ENCODE results near the gene KLRC2.
"Not testable (repeated sequence)": the region's sequence is repeated elsewhere in the genome, so short reads cannot be mapped to it uniquely, and the experiment has no call there.

KLRC2 gene

DNA sequence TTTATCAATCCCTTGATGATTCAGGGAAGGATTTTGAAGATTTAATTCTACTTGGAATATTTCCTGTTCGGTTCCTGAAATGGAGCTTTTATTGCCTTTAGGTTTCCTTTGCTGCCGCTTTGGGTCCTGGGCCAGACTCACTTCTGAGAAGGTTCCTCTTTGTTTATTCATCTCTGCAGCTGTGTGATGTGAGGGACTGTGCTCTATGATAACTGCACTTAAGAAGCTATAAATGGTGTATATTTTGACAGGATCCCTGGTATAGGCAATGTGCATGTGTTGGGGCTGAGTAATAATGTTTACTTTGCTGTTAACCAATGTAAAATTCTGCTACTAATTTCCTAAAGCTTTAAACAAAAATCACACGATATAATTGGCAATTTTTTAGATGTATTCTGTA is at the start of gene KLRC2:
TSS of gene KLRC2 (minus strand) at position 195 of the 400 bp plus-strand sequence. CDS start at position 171, 24 bp downstream.
- DNase-seq, result peak in 5 of 58 donors; percentile 1 to 26 (median 6)

DNA sequence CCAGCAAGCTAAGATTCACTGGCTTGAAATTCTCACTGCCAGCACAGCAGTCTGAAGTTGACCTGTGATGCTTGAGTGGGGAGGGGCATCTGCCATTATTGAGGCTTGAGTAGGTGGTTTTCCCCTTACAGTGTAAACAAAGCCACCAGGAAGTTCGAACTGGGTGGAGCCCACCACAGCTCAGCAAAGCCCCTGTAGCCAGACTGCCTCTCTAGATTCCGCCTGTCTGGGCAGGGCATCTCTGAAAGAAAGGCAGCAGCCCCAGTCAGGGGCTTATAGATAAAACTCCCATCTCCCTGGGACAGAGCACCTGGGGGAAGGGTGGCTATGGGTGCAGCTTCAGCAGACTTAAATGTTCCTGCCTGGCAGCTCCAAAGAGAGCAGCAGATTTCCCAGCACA is 46.1 kb upstream of the KLRC2 start:
- DNase-seq, result not testable (repeated sequence)

GRCh38 chr12:10472808-10473207 is 37.0 kb upstream of the KLRC2 start:
- not testable (repeated sequence) for DNase-seq

DNA sequence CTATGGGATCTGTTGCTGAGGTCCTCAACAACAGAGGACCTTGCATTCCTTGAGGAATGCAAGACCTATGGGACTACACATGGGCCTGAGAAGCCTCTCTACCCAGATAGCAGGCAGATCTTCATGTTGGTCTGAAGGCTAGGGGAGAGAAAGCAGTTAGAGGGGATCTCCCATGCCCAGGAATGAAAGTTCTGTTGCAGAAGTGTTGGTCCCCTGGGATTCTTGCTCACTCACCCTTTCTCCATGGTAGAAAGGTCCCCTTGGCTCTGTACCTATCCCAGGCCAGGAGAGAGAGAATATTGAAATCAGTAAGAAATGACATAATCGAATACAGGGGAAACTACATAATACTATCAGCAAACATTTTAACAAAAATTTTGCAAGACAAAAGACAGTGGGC is 33.9 kb upstream of the KLRC2 start:
- DNase-seq, result no peak

- DNase-seq, result no peak
Measured at GRCh38 chr12:10466311-10466710, 30.5 kb upstream of the KLRC2 start.

- DNase-seq, result no peak
Measured at GRCh38 chr12:10457760-10458159, 21.9 kb upstream of the KLRC2 start.

DNA sequence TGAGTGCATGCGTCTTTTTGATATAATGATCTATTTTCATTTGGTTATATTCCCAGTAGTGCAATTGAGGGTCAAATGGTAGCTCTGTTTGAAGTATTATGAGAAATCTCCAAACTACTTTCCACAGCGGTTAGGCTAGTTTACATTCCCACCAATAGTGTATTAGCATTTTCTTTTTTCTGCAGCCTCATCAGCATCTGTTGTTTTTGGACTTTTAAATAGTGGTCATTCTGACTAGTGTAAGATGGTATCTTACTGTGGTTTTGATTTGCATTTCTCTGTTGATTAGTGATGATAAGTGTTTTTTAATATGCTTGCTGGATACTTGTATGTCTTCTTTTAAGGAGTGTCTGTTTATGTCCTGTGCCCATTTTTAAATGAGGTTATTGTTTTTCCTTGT is 21.0 kb upstream of the KLRC2 start:
- DNase-seq, result no peak

DNA sequence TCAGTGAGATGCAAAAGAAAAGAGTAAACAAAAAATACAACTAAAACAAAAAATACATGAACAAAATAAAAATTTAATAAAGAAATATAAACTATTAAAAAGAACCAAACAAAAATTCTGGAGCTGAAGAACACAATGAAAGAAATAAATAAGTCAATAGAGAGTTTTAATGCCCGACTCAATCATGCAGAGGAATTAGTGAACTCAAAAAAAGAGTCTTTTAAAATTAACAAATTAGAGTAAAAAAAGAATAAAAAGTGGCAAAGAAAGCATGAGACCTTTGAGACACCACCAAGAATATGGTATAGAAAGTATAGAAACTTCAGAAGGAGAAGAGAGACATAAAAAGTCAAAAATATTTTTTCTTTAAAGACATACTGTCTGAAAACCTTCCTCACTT is 20.0 kb upstream of the KLRC2 start:
- no peak for DNase-seq

DNA sequence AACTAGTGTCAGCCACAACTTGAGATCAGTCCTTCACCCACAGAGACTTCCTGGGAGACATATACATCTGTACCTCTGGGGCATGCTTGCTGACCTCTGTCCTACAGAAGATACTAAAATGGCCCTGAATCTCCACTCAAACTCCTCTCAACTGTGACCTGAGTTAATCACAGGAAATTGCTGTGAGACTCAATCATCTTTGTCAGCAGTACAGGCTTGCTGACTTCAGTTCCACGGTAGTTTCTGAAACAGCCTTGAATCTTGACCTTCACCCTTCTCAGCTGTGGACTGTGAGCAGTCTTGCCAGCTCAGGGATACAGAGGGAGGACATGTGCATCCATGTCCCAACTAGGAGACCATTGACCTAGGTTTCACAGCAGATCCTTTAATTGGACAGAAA is 18.7 kb upstream of the KLRC2 start:
- DNase-seq, result no peak

- DNase-seq, result no peak
Measured at GRCh38 chr12:10453156-10453555, 17.3 kb upstream of the KLRC2 start, which contains the start of gene KLRC1. Gene KLRC1 (minus strand): TSS chr12:10453377. CDS start chr12:10451156, 2,221 bp downstream.

DNA sequence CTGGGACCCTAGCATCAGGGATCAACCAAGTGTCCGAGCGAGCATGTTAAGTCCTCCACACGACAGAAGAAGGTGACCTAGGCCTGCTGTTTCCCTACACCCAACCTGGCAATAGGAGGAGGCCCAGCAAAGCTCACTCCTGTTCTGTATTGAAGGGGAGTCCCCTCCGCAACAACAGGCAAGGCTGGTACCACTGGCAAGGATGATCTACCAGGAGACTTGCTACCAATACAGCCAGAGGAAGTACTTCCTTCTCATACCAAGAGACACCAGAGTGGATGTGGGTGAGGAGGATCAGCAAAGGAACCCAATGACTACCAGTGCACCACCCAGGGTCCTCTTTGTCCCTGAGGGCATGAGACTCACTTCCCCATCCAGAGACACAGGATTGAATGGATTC is 12.4 kb upstream of the KLRC2 start:
- no peak for DNase-seq

GRCh38 chr12:10446052-10446451 is 10.2 kb upstream of the KLRC2 start:
- not testable (repeated sequence) for DNase-seq

GRCh38 chr12:10441144-10441543 is 5.3 kb upstream of the KLRC2 start:
- DNase-seq, result peak in 2 of 58 donors; percentile 3 to 11

- DNase-seq, result not testable (repeated sequence)
Measured at GRCh38 chr12:10439608-10440274, 3.9 kb upstream of the KLRC2 start.

- not testable (repeated sequence) for DNase-seq
Measured at GRCh38 chr12:10437601-10438000, 1.8 kb upstream of the KLRC2 start.

DNA sequence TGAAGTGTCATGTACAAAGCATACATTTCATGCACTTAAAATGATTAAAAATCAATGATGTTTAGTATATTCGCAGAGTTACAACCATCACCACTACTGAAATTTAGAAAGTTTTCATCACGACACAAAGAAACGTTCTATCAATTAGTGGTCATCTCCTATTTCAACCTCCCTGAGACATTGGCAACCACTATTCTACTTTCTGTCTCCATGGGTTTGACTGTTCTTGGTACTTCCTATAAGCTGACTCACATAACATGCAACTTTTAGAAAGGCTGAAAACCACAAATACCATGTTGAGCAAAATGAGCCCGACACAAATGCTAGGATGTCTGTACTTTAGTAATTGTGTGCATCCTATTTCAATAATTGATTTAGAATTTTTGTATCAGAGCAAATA is 5.2 kb downstream of the KLRC2 start:
- not testable (repeated sequence) for DNase-seq

DNA sequence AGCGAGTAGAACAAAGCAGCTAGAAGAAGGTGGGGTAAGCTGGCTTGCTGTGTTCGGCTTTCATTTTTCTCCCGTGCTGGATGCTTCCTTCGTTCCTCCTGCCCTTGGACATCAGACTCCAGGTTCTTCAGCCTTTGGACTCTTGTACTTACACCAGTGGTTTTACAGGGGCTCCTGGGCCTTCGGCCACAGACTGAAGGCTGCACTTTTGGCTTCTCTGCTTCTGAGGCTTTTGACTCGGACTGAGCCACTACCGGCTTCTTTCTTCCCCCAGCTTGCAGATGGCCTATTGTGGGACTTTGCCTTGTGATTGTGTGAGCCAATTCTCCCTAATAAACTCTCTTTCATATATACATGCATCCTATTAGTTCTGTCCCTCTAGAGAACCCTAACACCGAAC is 9.9 kb downstream of the KLRC2 start:
- peak in 4 of 58 donors; percentile 4 to 9 (median 8) for DNase-seq

- DNase-seq, result not testable (repeated sequence)
Measured at GRCh38 chr12:10424260-10424899, 11.4 kb downstream of the KLRC2 start.

DNA sequence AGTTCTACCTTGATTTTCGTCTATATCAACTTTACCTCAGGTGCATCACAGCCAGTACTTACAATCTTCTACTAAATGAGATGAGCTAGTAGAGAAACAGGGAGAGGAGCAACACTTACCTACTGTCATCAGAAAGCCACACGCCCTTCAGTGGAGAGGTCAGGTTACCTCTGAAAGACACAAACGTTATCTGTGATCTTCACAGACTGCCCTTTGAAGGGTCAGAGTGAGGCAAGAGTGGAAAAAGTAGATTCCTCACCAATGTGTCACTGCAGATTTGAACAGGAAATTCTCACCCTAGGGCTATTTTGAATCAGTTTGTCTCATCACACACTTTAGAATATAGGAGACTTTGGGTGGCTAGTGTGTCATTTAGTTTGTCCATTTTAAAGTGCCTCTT is 13.7 kb downstream of the KLRC2 start:
- not testable (repeated sequence) for DNase-seq

DNA sequence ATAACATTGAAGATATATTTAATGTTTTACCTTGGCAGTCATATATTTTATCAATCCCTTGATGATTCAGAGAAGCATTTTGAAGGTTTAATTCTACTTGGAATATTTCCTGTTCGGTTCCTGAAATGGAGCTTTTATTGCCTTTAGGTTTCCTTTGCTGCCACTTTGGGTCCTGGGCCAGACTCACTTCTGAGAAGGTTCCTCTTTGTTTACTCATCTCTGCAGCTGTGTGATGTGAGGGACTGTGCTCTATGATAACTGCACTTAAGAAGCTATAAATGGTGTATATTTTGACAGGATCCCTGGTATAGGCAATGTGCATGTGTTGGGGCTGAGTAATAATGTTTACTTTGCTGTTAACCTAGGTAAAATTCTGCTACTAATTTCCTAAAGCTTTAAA is 15.5 kb downstream of the KLRC2 start, which contains the start of gene KLRC3:
TSS of gene KLRC3 (minus strand) at position 262 of the 400 bp plus-strand sequence. CDS start at position 217, 45 bp downstream.
- DNase-seq, result not testable (repeated sequence)

DNA sequence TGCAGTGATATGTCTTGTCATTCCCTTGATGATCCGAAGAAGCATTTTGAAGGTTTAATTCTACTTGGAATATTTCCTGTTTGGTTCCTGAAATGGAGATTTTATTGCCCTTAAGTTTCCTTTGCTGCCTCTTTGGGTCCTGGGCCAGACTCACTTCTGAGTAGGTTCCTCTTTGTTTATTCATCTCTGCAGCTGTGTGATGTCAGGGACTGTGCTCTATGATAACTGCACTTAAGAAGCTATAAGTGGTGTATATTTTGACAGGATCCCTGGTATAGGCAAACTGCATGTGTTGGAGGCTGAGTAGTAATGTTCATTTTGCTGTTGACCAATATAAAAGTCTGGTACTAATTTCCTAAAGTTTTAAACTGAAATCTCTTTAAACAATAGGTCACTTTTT is 26.4 kb downstream of the KLRC2 start, which contains the start of gene KLRC4:
TSS of gene KLRC4 (minus strand) at position 366 of the 400 bp plus-strand sequence. CDS start at position 184, 182 bp downstream.
- no peak for DNase-seq

- DNase-seq, result no peak
Measured at GRCh38 chr12:10408842-10409241, 27.0 kb downstream of the KLRC2 start.

DNA sequence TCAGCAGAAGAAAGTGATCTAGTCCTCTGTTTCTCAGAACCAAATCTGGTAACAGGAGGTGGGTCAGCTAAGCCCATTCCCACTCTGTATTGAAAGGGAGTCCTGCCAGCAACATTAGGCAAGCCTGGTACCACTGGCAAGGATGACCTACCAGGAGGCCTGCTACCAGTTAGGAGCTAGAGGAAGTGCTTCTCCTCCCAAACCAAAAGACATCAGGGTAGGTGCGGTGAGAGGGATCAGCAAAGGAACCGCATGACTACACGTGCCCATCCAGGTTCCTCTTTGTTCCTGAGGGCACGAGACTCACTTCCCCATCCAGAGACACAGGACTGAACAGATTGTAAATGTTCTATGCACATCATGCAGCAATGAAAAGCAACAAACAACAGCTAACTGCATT is 29.1 kb downstream of the KLRC2 start:
- no peak for DNase-seq

Measured in anterior cingulate cortex (tissue), 58 donors.